H9 (cell line): ENCODE measurements around the gene DNER. TPM values are rescaled to one million over a fixed set of nuclear protein-coding genes. Genes with fewer than 3 reads are reported as not detected.

Experiments used
- DNase-seq: peaks from one replicate; pipeline ENCODE4 v3.0.0-alpha.2; 2017
- H2AFZ ChIP-seq: one replicate; pipeline ENCODE4 v1.6.1; 2013; ENCODE audit warnings: mild to moderate bottlenecking, low read length, control low read depth, moderate library complexity
- H2AK5ac ChIP-seq: 2 replicates; pipeline ENCODE4 v1.6.1; 2013; ENCODE audit warnings: low read length, control low read depth, mixed read lengths; ENCODE audit not compliant: insufficient read length
- H2BK120ac ChIP-seq: one replicate; pipeline ENCODE4 v1.6.1; 2013; ENCODE audit warnings: low read depth, mild to moderate bottlenecking, low read length, control low read depth, inconsistent platforms; ENCODE audit not compliant: poor library complexity, severe bottlenecking
- H2BK12ac ChIP-seq: 2 replicates; pipeline ENCODE4 v1.6.1; 2013; ENCODE audit warnings: low read length, control low read depth, mixed read lengths, low read depth; ENCODE audit not compliant: insufficient read length
- H2BK15ac ChIP-seq: 2 replicates; pipeline ENCODE4 v1.6.1; 2013; ENCODE audit warnings: low read depth, low read length, control low read depth
- H2BK20ac ChIP-seq: one replicate; pipeline ENCODE4 v1.6.1; 2013; ENCODE audit warnings: low read depth, mild to moderate bottlenecking, low read length, control low read depth, inconsistent platforms; ENCODE audit not compliant: poor library complexity, severe bottlenecking
- H2BK5ac ChIP-seq: 2 replicates; pipeline ENCODE4 v1.6.1; 2013; ENCODE audit warnings: low read length, control low read depth, mixed read lengths; ENCODE audit not compliant: insufficient read length
- H3K14ac ChIP-seq: 2 replicates; pipeline ENCODE4 v1.6.1; 2013; ENCODE audit warnings: low read length, control low read depth; ENCODE audit not compliant: insufficient read depth
- H3K18ac ChIP-seq: 2 replicates; pipeline ENCODE4 v1.6.1; 2013; ENCODE audit warnings: low read depth, mild to moderate bottlenecking, mixed read lengths, low read length, control low read depth; ENCODE audit not compliant: insufficient read length
- H3K23ac ChIP-seq: 2 replicates; pipeline ENCODE4 v1.6.1; 2013; ENCODE audit warnings: low read length, control low read depth, mixed read lengths, low read depth; ENCODE audit not compliant: insufficient read length
- H3K23me2 ChIP-seq: 2 replicates; pipeline ENCODE4 v1.6.1; 2013; ENCODE audit warnings: low read depth, mild to moderate bottlenecking, mixed read lengths, low read length, control low read depth; ENCODE audit not compliant: insufficient read length, poor library complexity, severe bottlenecking
- H3K27ac ChIP-seq: 2 replicates; pipeline ENCODE4 v1.5.1; 2013; ENCODE audit warnings: low read length, control low read depth, mixed read lengths, low read depth; ENCODE audit not compliant: insufficient read length
- H3K27me3 ChIP-seq: 2 replicates; pipeline ENCODE4 v1.6.1; 2013; ENCODE audit warnings: low read length, control low read depth, inconsistent platforms; ENCODE audit not compliant: insufficient read depth
- H3K4ac ChIP-seq: 2 replicates; pipeline ENCODE4 v1.6.1; 2013; ENCODE audit warnings: low read depth, mild to moderate bottlenecking, control low read depth, inconsistent platforms, low read length, moderate library complexity
- H3K4me1 ChIP-seq: 2 replicates; pipeline ENCODE4 v1.6.1; 2013; ENCODE audit warnings: low read length, control low read depth, inconsistent platforms; ENCODE audit not compliant: insufficient read depth
- H3K4me2 ChIP-seq: 2 replicates; pipeline ENCODE4 v1.6.1; 2013; ENCODE audit warnings: low read length, control low read depth, mixed read lengths; ENCODE audit not compliant: insufficient read length, insufficient read depth
- H3K56ac ChIP-seq: 2 replicates; pipeline ENCODE4 v1.6.1; 2013; ENCODE audit warnings: low read depth, mild to moderate bottlenecking, mixed read lengths, low read length, control low read depth; ENCODE audit not compliant: insufficient read length
- H3K79me1 ChIP-seq: 2 replicates; pipeline ENCODE4 v1.6.1; 2013; ENCODE audit warnings: low read depth, mild to moderate bottlenecking, moderate library complexity, low read length, control low read depth, inconsistent platforms; ENCODE audit not compliant: insufficient read depth, poor library complexity, severe bottlenecking
- H3K79me2 ChIP-seq: 2 replicates; pipeline ENCODE4 v1.6.1; 2013; ENCODE audit warnings: low read length, control low read depth, inconsistent platforms; ENCODE audit not compliant: insufficient read depth
- H3K9ac ChIP-seq: 2 replicates; pipeline ENCODE4 v1.6.1; 2013; ENCODE audit warnings: low read length, control low read depth, mixed read lengths; ENCODE audit not compliant: insufficient read length; ENCODE audit errors: extremely low read depth
- H3K9me3 ChIP-seq: one replicate; pipeline ENCODE4 v1.6.1; 2013; ENCODE audit warnings: low read depth, low read length, inconsistent platforms; ENCODE audit not compliant: control insufficient read depth
- H3T11ph ChIP-seq: one replicate; pipeline ENCODE4 v1.6.1; 2013; ENCODE audit warnings: mild to moderate bottlenecking, low read length, control low read depth, inconsistent platforms
- H4K20me1 ChIP-seq: one replicate; pipeline ENCODE4 v1.6.1; 2013; ENCODE audit not compliant: control insufficient read depth, insufficient read length, insufficient read depth
- H4K5ac ChIP-seq: 2 replicates; pipeline ENCODE4 v1.6.1; 2013; ENCODE audit warnings: low read depth, mild to moderate bottlenecking, mixed read lengths, low read length, control low read depth; ENCODE audit not compliant: insufficient read length
- H4K8ac ChIP-seq: replicated peaks from 2 replicates; pipeline ENCODE4 v1.6.1; 2013; ENCODE audit warnings: low read length, control low read depth, mixed read lengths, low read depth; ENCODE audit not compliant: insufficient read length
- H4K91ac ChIP-seq: 2 replicates; pipeline ENCODE4 v1.6.1; 2013; ENCODE audit warnings: low read depth, mild to moderate bottlenecking, moderate library complexity, mixed read lengths, low read length, control low read depth; ENCODE audit not compliant: insufficient read length
- H3K27ac Mint-ChIP-seq, 3 experiments: 2 replicates in 2 of 3; 3 replicates in 1 of 3; pipeline ENCODE4 v1.8.0; 2020 to 2021; ENCODE audit warnings: mixed read lengths in 3 of 3, mild to moderate bottlenecking in 1 of 3, moderate library complexity in 1 of 3
- H3K27me3 Mint-ChIP-seq: 2 replicates; pipeline ENCODE4 v1.8.0; 2021; ENCODE audit warnings: low read depth, mild to moderate bottlenecking, moderate library complexity, mixed read lengths
- H3K36me3 Mint-ChIP-seq, 3 experiments: 2 replicates in 2 of 3; 3 replicates in 1 of 3; pipeline ENCODE4 v1.8.0; 2020 to 2021; ENCODE audit warnings: low read depth in 3 of 3, mixed read lengths in 3 of 3; ENCODE audit not compliant: insufficient read depth in 1 of 3
- H3K4me1 Mint-ChIP-seq, 2 experiments: 2 replicates each; pipeline ENCODE4 v1.8.0; 2020; ENCODE audit warnings: mixed read lengths in 2 of 2
- H3K4me3 Mint-ChIP-seq, 2 experiments: 2 replicates in 1 of 2; 3 replicates in 1 of 2; pipeline ENCODE4 v1.8.0; 2020 to 2021; ENCODE audit warnings: mild to moderate bottlenecking in 2 of 2, mixed read lengths in 2 of 2, moderate library complexity in 1 of 2
- H3K9me3 Mint-ChIP-seq, 2 experiments: 2 replicates in 1 of 2; 3 replicates in 1 of 2; pipeline ENCODE4 v1.8.0; 2020; ENCODE audit warnings: mild to moderate bottlenecking in 2 of 2, mixed read lengths in 2 of 2, moderate library complexity in 1 of 2
- WGBS: extraction: QIAGEN DNeasy Blood & Tissue Kit; methylation state at CpG from one replicate; pipeline ENCODE4 v1.1.7; 2013; ENCODE audit warnings: missing lambda C conversion rate, low lambda C conversion rate, mixed read lengths; ENCODE audit not compliant: insufficient read length; ENCODE audit errors: extremely low coverage; 5-methylcytosine and 5-hydroxymethylcytosine counted together
- total RNA-seq: library from RNA; stranded (reverse); gene quantifications from 2 replicates; pipeline ENCODE4 v1.2.1, GENCODE V29; 2021
- TF ChIP-seq, protein P1 (sequence below): fragments of 200-600 bp; sonication (generic); conservative IDR thresholded peaks from 3 replicates; pipeline ENCODE4 v1.8.0; 2021; ENCODE audit warnings: antibody characterized with exemption, mild to moderate bottlenecking

DNER gene
- total RNA-seq, 1 experiment from 2014 or later = 1.0 TPM

DNA sequence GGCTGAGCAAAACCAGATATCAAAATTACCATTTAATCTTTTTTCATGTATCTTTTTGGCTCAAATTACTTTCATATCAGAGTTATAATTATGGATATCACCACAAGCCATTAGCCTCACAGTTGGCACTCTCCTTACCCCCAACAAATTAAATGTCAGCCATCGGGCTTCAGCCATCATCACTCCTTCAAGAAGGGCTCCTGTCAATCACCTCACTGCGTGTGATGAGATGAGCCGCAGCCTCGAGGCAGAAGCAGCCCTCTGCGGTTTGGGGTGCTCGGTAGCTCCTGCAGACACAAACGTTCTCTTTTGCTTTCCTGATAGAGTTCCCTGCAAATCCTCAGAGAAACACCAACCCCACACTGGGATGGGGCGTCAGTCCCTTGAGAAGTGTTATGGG, 94.1 kb downstream of the DNER start:
- Histone ChIP-seq H3K27me3 (no peaks in the 10 kb centered on the region), H3K9ac (no peak overlapping the region), H3K9me3 (no peaks in the 10 kb centered on the region), H3K56ac (no peak overlapping the region), H3K79me2 (no peaks in the 10 kb centered on the region), H4K8ac (no peak overlapping the region), H2BK15ac (no peak overlapping the region), H2BK12ac (no peak overlapping the region), H2BK120ac (no peak overlapping the region), H2BK20ac (no peak overlapping the region), H4K91ac (no peak overlapping the region), H3K79me1 (no peaks in the 10 kb centered on the region), H3K14ac (no peak overlapping the region), H2BK5ac (no peak overlapping the region), H2AFZ (no peak overlapping the region), H3K23ac (no peak overlapping the region), H3K4me1 (no peaks in the 10 kb centered on the region; the same call in 1 of the 2 replicates), H3K4ac (no peak overlapping the region), H3K27ac (no peak overlapping the region), H3K18ac (no peak overlapping the region), H4K5ac (no peak overlapping the region), H4K20me1 (no peaks in the 10 kb centered on the region), H3K4me2 (no peak overlapping the region), H3K23me2 (no peaks in the 10 kb centered on the region), H3T11ph (no peak overlapping the region), H2AK5ac (no peak overlapping the region)
- TF ChIP-seq, protein P1, sequence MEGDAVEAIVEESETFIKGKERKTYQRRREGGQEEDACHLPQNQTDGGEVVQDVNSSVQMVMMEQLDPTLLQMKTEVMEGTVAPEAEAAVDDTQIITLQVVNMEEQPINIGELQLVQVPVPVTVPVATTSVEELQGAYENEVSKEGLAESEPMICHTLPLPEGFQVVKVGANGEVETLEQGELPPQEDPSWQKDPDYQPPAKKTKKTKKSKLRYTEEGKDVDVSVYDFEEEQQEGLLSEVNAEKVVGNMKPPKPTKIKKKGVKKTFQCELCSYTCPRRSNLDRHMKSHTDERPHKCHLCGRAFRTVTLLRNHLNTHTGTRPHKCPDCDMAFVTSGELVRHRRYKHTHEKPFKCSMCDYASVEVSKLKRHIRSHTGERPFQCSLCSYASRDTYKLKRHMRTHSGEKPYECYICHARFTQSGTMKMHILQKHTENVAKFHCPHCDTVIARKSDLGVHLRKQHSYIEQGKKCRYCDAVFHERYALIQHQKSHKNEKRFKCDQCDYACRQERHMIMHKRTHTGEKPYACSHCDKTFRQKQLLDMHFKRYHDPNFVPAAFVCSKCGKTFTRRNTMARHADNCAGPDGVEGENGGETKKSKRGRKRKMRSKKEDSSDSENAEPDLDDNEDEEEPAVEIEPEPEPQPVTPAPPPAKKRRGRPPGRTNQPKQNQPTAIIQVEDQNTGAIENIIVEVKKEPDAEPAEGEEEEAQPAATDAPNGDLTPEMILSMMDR = no peak
- Mint-ChIP-seq H3K4me3 (no peak overlapping the region), H3K27ac (no peak overlapping the region), H3K27me3 (no peaks in the 10 kb centered on the region), H3K4me1 (peaks cover 8 to 17% of the 10 kb centered on the region in 2 experiments), H3K36me3 (no peaks in the 10 kb centered on the region; a peak in 2 of 7 replicates), H3K9me3 (no peaks in the 10 kb centered on the region; a peak in 1 of 5 replicates)
- DNase-seq = no peak
- no CpG with 5 or more reads among the region's 8 CpGs for WGBS
